GM21360 (cell line): Measurements from ENCODE around the gene FKBP2.

Experiments used
- ATAC-seq: cut with Tn5 transposase; IDR thresholded peaks from one replicate; pipeline ENCODE4 v1.9.1; 2021; ENCODE audit warnings: mild to moderate bottlenecking, moderate library complexity; ENCODE audit not compliant: unreplicated experiment

FKBP2 gene

DNA sequence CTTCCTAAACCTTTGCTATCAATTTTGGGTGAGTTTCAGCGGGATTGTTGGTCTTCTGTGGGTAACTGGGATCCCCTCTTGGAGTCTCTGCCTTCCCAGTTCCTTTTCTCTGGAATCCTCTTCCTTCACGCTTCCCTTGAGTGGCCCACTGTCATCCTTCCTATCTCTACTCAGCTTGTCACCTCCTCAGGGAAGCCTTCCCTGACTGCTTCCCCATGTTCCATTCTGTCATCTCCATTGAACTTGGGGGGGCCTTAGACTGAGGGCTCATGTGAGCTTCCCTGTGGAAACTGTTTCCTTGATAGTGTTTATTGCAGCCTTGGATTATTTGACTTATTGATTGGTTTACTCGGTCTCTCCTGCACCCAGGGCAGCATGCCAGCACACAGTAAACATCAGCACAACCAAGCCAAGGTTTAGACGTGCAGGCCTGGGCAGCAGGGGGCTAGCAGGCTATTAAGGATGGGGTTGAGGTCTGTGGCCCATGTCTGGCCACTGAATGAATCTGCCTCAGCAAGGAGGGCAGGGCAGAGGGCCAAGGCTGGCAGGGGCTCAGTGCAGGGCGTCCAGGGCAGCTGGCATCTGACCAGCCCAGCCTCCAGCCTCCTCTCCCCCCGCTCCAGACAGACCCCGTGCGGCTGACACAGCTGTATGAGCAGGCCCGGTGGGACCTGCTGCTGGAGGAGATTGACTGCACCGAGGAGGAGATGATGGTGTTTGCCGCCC is 22.1 kb upstream of the FKBP2 start:
- ATAC-seq = no peak

DNA sequence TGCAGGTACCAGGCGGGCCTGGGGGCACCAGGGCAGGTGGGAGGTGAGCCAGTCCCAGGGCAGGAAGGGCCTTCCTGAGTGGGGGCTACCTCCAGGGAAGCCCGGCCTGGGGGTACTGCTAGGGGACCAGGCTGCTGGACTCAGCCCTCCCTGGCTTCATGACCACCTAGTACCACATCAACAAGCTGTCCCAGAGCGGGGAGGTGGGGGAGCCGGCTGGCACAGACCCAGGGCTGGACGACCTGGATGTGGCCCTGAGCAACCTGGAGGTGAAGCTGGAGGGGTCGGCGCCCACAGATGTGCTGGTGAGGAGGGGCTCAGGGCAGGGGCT is 21.6 kb upstream of the FKBP2 start:
- no peak for ATAC-seq

DNA sequence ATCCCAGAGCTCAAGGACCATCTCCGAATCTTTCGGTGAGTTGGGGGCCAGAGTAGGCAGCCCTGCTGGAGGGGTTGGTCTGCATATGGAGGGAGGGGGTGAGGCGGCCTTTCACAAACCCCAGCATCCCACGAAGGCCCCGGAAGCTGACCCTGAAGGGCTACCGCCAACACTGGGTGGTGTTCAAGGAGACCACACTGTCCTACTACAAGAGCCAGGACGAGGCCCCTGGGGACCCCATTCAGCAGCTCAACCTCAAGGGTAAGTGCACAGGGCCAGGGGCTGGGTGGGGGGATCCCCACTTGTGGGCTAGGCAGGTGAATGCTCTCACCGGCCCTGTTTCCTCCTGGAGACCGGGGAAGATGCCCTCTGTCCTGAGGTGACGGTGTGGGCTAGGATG is 21.1 kb upstream of the FKBP2 start:
- no peak for ATAC-seq

DNA sequence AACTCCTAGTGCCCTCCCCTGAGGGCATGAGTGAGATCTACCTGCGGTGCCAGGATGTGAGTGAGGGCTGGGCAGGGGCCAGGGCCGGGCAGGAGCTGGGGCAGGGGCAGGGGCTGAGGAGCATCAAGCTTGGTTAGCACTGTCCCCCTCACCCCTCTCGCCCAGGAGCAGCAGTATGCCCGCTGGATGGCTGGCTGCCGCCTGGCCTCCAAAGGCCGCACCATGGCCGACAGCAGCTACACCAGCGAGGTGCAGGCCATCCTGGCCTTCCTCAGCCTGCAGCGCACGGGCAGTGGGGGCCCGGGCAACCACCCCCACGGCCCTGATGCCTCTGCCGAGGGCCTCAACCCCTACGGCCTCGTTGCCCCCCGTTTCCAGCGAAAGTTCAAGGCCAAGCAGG is 20.6 kb upstream of the FKBP2 start:
- ATAC-seq = no peak

- no peak for ATAC-seq
Measured at GRCh38 chr11:64220798-64221197, 20.1 kb upstream of the FKBP2 start.

GRCh38 chr11:64222651-64223000 is 18.3 kb upstream of the FKBP2 start:
- no peak for ATAC-seq

DNA sequence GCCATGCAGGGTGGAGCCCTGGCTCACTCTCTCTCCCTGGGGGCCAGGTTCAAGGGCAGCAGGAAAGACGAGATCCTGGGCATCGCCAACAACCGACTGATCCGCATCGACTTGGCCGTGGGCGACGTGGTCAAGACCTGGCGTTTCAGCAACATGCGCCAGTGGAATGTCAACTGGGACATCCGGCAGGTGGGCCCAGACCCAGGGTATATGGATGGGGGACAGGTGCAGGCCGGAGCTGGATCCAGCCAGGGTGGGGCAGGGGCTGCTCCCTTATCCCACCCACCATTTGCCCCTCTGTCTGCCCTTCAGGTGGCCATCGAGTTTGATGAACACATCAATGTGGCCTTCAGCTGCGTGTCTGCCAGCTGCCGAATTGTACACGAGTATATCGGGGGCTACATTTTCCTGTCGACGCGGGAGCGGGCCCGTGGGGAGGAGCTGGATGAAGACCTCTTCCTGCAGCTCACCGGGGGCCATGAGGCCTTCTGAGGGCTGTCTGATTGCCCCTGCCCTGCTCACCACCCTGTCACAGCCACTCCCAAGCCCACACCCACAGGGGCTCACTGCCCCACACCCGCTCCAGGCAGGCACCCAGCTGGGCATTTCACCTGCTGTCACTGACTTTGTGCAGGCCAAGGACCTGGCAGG is 17.8 kb upstream of the FKBP2 start:
- no peak for ATAC-seq

DNA sequence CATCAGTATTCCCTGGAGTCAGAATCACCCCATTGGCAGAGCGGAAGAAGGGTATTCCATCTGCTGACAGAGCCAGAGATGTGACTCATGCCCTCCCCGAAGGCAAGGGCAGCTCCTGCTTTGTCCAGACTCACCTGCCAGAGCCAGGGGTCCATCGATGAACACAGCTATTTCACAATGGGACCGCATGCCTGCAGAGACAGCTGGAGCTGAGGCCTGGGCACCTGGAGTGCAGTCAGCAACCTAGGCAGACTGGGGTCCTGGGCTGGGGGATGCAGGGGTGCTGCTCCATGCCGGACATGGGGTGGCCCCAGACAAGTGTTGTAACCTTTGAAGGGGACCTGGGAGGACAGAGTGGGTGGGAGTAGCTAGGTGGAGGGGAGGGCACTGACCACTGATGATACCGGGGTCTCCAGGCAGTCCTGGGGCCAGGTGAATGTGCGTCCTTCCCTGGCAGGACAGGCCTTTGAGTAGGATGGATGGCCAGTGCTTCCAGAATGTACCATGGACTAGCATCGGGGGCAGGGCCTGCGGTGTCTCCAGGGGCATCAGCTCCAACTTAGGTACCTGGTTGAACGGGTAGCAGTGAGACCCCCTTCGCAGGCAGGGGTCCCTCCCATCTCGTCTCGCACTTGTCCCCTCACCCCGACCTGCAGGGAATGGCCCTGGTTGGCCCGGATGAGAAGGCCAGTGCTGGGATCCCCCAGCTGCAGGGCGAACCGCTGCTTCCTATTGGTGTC is 16.6 kb upstream of the FKBP2 start:
- ATAC-seq = no peak

DNA sequence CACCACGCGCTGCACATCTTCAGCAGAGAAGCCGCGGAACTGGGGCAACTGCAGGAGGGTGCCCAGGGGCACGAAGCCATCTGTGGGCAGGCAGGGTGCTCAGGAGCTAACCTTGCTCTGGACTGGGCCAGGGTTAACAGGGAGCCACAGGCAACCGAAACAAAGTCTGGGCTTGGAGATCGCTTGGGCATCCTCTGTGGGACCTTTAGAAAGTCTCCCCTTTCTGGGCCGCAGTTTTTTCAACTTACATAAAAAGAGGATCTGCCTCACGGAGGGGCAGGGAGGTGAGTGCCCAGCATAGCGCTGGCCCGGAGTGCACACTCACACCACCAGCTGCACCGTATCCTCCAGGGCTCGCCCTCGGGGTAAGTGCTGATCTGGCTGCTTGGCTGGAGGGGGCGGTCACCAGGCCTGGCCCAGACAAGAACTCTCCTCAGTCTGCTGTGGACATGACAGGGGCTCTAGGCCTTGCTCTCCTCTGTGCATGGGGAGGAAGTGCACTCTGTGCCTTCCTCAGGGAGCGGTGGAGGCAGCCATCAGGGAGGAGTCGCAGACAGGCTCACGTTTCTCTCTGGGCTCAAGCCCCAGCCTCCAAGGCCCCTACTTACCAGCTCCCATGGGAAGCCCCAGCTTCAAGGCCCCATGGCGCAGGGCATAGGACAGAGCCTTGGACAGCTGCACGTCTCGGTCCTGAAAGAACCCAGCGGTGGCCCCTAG is 15.8 kb upstream of the FKBP2 start:
- ATAC-seq = no peak

DNA sequence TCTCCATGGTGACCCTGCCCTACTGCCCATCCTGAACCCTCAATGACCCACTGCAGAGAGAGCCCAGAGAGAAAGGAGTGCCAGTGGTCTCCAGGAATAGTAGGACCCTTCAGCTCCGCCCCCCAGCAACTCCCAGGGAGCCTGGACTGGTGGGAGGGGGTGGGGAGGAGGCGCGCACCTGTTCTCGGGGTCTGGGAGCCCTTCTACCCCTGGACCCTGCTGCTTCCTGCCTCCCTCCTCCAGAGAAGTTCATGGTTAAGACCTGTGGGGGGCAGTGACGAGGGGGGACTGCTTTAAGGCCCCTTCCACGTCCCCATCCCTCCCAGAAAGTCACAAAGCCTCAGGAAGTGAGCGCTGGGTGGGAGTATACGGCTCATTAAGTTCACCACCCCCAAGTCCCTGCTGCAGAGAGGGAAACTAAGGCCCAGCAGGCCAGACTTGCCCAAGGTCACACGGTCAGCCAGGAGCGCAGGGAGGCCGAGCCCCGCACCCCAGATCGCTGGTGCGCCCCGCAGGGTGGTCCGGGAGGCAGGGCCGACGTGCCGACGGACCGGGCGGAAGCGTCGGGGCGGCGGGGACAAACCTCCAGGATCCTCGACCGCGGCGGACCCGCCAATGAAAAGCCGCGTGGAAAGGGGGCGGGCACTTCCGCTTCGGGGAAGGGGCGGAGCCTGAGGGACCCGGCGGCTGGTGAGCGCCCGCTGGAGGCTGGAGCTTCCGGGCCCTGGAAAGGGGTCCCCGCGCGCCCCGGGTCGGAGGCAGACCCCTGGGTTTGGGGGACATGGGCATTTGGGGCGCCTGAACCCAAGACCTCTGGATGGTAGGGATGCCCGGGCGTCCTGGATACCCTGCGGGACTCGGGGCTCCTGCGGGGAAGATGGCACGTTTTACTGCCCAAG is 15.0 kb upstream of the FKBP2 start, which contains the start of the genes NUDT22 and TRPT1:
Gene NUDT22, plus strand, starts transcription at position 667 of the 899 bp plus-strand sequence. CDS start 379 bp downstream, outside the sequence.
Gene TRPT1, minus strand, starts transcription at position 579 of the 899 bp plus-strand sequence. Its CDS starts 326 bp downstream, at position 253.
- no peak for ATAC-seq

DNA sequence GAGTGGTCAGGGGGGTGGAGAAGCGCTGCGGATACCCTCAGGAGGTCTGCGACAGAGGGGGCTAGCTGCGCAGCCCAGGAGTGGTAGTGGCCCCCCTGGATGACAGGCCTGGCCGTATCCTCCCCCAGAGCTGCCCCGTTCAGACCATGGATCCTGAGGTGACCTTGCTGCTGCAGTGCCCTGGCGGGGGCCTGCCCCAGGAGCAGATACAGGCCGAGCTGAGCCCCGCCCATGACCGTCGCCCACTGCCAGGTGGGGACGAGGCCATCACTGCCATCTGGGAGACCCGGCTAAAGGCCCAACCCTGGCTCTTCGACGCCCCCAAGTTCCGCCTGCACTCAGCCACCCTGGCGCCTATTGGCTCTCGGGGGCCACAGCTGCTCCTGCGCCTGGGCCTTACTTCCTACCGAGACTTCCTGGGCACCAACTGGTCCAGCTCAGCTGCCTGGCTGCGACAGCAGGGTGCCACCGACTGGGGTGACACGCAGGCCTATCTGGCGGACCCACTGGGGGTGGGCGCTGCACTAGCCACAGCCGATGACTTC is 14.3 kb upstream of the FKBP2 start:
- no peak for ATAC-seq

DNA sequence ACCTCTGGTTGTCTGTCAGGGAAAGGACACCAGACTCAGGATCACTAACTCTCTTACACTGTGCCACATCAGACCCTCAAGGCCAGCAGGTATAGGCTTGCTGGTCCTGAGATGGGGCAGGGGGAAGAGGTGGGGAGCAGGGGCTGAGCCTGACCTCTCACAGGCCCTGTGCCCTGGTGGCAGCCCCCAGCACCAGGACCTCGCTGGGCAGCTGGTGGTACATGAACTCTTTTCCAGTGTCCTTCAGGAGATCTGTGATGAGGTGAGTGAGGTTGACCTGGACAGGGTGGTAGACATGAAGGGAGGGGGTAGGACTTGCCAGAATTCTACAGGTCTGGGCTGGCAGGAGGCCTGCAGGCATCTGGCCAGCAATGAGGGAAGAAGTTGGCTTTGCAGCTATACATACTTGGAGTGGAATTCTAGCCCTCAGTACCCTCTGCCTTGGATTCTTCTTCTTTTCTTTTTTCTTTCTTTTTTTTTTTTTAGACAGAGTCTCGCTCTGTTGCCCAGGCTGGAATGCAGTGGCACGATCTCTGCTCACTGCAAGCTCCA is 13.4 kb upstream of the FKBP2 start:
- no peak for ATAC-seq

DNA sequence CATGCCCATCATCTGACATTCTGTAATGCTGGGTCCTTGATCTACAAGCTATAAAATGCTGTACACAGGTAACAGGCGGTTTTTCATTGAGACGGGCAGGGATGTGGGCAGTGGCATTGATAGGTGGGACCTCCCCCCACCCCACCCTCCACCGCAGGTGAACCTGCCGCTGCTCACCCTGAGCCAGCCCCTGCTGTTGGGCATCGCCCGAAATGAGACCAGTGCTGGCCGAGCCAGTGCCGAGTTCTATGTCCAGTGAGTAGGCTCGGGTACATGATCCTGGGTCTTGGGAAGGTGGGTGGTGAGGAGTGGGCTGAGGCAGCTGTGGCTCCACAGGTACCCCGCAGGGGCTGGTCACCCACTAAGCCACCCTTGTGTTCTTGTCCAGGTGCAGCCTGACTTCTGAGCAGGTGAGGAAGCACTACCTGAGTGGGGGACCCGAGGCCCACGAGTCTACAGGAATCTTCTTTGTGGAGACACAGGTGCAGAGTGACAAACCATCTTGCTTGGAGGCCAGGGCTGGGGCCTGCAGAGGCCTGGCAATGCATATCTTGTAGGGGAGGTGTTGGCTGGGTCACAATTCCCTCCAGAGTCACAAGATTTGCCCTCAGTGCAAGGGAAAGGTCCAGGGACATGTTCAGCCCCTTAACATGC is 11.7 kb upstream of the FKBP2 start:
- no peak for ATAC-seq

DNA sequence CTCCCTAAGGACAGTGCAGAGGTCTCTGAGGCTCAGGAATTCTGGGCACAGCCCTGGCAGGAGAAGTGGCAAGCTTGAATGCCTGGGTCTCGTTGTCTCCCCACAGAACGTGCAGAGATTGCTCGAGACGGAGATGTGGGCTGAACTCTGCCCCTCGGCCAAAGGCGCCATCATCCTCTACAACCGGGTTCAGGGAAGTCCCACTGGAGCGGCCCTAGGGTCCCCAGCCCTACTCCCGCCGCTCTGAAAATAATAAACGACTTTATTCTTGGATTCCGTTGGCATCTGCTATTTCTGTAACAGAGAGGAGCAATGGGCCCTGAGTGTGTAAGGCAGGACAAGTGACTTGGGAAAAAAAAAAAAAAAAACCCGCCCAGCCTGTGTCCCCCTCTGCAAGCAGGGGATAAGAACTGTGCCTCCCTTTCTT is 11.1 kb upstream of the FKBP2 start:
- no peak for ATAC-seq

DNA sequence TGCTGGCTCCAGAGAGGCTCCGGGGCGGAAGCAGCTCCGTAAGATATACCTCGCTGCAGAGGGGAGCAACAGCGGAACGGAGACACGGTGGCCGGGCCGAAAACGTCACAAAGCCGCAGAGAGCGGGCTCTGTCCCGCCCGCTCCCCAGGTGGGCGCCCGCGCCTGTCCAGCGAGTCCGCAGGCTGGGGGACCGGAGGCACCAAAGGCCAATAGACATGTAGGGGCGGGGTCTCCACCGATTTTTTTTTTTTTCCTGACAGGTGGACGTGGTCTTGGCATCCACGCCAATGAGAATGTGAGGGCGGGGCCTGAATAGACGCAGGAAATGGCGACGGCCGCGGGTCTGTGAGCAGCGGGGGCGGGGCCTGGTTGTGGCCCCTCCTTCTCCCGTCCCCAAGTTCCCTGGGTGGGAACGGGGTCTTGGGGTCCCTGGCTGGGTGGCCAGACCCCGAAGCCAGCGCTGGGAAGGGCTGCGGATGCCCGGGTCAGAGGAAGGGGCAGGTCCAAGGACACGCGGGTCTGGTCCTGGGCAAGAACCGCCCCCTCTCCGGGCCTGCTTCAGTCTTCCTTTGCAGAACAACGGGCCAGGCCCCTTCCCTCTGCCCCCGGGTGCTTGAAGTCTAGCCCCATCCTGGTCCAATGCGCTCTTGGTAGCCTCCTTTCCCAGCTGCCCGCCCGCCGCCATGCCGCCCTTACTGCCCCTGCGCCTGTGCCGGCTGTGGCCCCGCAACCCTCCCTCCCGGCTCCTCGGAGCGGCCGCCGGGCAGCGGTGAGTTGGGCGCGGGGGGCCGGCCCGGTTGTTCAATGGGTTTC is 10.5 kb upstream of the FKBP2 start, which contains the start of gene DNAJC4:
Gene DNAJC4, plus strand, starts transcription at position 378 of the 814 bp plus-strand sequence. Its CDS starts 307 bp downstream, at position 685.
- ATAC-seq = peak; percentile 40

GRCh38 chr11:64230985-64231365 is 9.9 kb upstream of the FKBP2 start:
- ATAC-seq = no peak

- ATAC-seq = no peak
Measured at GRCh38 chr11:64231546-64231945, 9.3 kb upstream of the FKBP2 start.
